SK-N-SH treated with all-trans-retinoic acid at 6 μM for 48 hours (cell line): ENCODE data around the gene RGL1.

ENCODE experiments used
- ARNTL ChIP-seq: fragments of 450-650 bp; formaldehyde crosslinking; IDR thresholded peaks from 2 replicates; pipeline ENCODE4 v1.5.0; 2020; ENCODE audit warnings: low read depth, mild to moderate bottlenecking, moderate library complexity, borderline replicate concordance
- GLIS3 ChIP-seq: fragments of 250-450 bp; sonication (Bioruptor Pico); IDR thresholded peaks from 2 replicates; pipeline ENCODE4 v1.5.0; 2020; ENCODE audit warnings: mild to moderate bottlenecking, moderate library complexity
- OSR1 ChIP-seq: fragments of 250-450 bp; sonication (Bioruptor Pico); IDR thresholded peaks from 2 replicates; pipeline ENCODE4 v1.8.0; 2022; ENCODE audit warnings: moderate library complexity, mild to moderate bottlenecking, inconsistent platforms
- PATZ1 ChIP-seq: fragments of 250-450 bp; sonication (Bioruptor Pico); IDR thresholded peaks from 2 replicates; pipeline ENCODE4 v1.8.0; 2020; ENCODE audit warnings: mild to moderate bottlenecking, moderate library complexity, borderline replicate concordance
- POU6F1 ChIP-seq: fragments of 250-450 bp; sonication (Bioruptor Pico); IDR thresholded peaks from 2 replicates; pipeline ENCODE4 v1.8.0; 2021; ENCODE audit warnings: low read depth, mild to moderate bottlenecking, moderate library complexity, borderline replicate concordance
- PPARA ChIP-seq: fragments of 250-450 bp; sonication (Bioruptor Pico); IDR thresholded peaks from 2 replicates; pipeline ENCODE4 v1.5.0; 2020; ENCODE audit warnings: mild to moderate bottlenecking, borderline replicate concordance
- RARB ChIP-seq: fragments of 250-450 bp; sonication (Bioruptor Pico); IDR thresholded peaks from 2 replicates; pipeline ENCODE4 v1.8.0; 2021; ENCODE audit warnings: mild to moderate bottlenecking, moderate library complexity
- TCF4 ChIP-seq: fragments of 250-450 bp; sonication (Bioruptor Pico); IDR thresholded peaks from 2 replicates; pipeline ENCODE4 v1.8.0; 2021; ENCODE audit warnings: mild to moderate bottlenecking, moderate library complexity, borderline replicate concordance
- ZFP3 ChIP-seq: fragments of 250-450 bp; sonication (Bioruptor Pico); IDR thresholded peaks from 2 replicates; pipeline ENCODE4 v1.5.0; 2020; ENCODE audit warnings: mild to moderate bottlenecking, moderate library complexity
- ZFP30 ChIP-seq: fragments of 450-650 bp; formaldehyde crosslinking; IDR thresholded peaks from 2 replicates; pipeline ENCODE4 v1.5.0; 2022; ENCODE audit warnings: mild to moderate bottlenecking, moderate library complexity
- ZNF70 ChIP-seq: fragments of 450-650 bp; formaldehyde crosslinking; IDR thresholded peaks from 2 replicates; pipeline ENCODE4 v1.5.0; 2020; ENCODE audit warnings: mild to moderate bottlenecking, moderate library complexity

- no peak for TF ChIP-seq ZNF70 (CRISPR knock-in tag)
- no peak for TF ChIP-seq PATZ1 (CRISPR knock-in tag)
- no peak for TF ChIP-seq TCF4 (CRISPR knock-in tag)
- TF ChIP-seq ARNTL (CRISPR knock-in tag): no peak
- no peak for TF ChIP-seq RARB (CRISPR knock-in tag)
- TF ChIP-seq ZFP3 (CRISPR knock-in tag): no peak
- no peak for TF ChIP-seq POU6F1 (CRISPR knock-in tag)
- no peak for TF ChIP-seq OSR1 (CRISPR knock-in tag)
- TF ChIP-seq GLIS3 (CRISPR knock-in tag): no peak
- TF ChIP-seq ZFP30: no peak
- TF ChIP-seq PPARA (CRISPR knock-in tag): no peak
Measured at GRCh38 chr1:183859831-183860230, 54.9 kb downstream of the RGL1 start.
